ENCODE measurements around the gene SPG7. TPM values are rescaled to one million over a fixed set of nuclear protein-coding genes. Genes with fewer than 3 reads are reported as not detected.

SPG7 gene
- total and polyA plus RNA-seq, 2 donors (not counting 1 experiment from before 2014, with no cell fraction given), result 35.1 to 107 TPM

DNA sequence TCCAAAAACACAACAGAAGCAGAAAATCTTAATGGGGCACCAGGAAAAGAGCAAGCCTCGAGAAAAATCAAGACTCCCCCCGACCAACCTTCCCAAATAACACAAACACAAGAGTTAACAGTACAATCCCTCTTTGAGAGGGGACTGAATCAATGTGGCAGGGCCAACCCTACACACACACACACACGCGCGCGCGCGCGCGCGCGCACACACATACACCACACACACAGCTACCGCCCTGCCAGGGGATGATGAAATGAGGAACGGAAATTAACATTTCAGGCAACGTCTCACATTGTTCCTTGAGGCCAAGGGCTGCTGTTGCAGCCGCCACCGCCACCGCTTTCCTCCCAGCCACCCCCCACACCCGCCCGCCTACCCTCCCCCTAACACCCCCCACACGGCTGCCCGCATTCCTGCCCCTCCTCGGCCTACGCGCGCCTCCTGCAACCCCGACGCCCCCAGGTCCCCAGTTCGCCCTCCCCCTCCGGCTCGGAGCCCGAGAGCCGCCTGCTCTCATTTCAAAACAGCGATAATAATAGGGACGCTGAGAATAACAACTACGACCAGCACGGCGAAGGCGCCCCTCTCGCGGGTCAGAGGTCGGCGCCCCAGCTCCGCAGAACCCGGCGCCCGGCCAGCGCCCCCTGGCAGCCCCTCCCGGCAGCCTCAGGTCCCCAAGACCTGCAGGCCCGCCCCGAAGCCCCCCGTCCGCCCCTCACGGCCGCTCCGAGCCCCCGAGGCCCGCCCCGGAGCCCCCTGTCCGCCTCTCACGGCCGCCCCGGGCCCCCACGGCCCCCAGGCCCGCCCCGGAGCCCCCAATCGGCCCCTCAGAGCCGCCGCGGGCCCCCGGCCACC, 18.9 kb upstream of the SPG7 start:
- Histone ChIP-seq H3K9ac (ENCODE audit: insufficient read depth, low read length) (peak overlapping the region; percentile 78), H3K4me1 (ENCODE audit: control insufficient read depth, extremely low read depth, insufficient read depth, low read length) (peaks cover 4% of the 10 kb centered on the region), H3K79me2 (ENCODE audit: control insufficient read depth, insufficient read depth, low read length) (peaks cover 61% of the 10 kb centered on the region), H3K4me3 (replicated peaks in 1 of 4; ENCODE audit: control extremely low read depth in 1 of 4, insufficient read depth in 1 of 4, low read depth in 3 of 4, low read length in 4 of 4) (peak overlapping the region; percentile 69 to 78 (median 74)), H3K4me2 (ENCODE audit: extremely low read depth, insufficient read depth, low read length) (peak overlapping the region; percentile 95), H4K20me1 (ENCODE audit: control insufficient read depth, extremely low read depth, insufficient read depth, low read length) (peaks cover 8% of the 10 kb centered on the region), H3K9me3 (ENCODE audit: control insufficient read depth, insufficient read depth, low read depth, low read length) (no peaks in the 10 kb centered on the region), H3K27ac (ENCODE audit: insufficient read depth, low read length) (peak overlapping the region; percentile 78), H3K36me3 (ENCODE audit: control insufficient read depth, insufficient read depth, low read length) (peaks cover 2% of the 10 kb centered on the region), H2AFZ (ENCODE audit: low read length) (no peak overlapping the region), H3K27me3 (ENCODE audit: control insufficient read depth, insufficient read depth, low read length) (no peaks in the 10 kb centered on the region)
- DNase-seq (ENCODE audit: low read depth in 2 of 2), result peak; percentile 94 to 97
- TF ChIP-seq, protein P1, sequence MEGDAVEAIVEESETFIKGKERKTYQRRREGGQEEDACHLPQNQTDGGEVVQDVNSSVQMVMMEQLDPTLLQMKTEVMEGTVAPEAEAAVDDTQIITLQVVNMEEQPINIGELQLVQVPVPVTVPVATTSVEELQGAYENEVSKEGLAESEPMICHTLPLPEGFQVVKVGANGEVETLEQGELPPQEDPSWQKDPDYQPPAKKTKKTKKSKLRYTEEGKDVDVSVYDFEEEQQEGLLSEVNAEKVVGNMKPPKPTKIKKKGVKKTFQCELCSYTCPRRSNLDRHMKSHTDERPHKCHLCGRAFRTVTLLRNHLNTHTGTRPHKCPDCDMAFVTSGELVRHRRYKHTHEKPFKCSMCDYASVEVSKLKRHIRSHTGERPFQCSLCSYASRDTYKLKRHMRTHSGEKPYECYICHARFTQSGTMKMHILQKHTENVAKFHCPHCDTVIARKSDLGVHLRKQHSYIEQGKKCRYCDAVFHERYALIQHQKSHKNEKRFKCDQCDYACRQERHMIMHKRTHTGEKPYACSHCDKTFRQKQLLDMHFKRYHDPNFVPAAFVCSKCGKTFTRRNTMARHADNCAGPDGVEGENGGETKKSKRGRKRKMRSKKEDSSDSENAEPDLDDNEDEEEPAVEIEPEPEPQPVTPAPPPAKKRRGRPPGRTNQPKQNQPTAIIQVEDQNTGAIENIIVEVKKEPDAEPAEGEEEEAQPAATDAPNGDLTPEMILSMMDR (conservative IDR thresholded peaks at IDR 0.05 in 1 of 2, IDR thresholded peaks at IDR 0.05 in 1 of 2; ENCODE audit: low read depth in 1 of 2, low read length in 2 of 2), result peak in 1 of 2 donors; percentile 21
- TF ChIP-seq EZH2 (IDR thresholded peaks at IDR 0.05; ENCODE audit: low read length, missing control alignments), result no peak

DNA sequence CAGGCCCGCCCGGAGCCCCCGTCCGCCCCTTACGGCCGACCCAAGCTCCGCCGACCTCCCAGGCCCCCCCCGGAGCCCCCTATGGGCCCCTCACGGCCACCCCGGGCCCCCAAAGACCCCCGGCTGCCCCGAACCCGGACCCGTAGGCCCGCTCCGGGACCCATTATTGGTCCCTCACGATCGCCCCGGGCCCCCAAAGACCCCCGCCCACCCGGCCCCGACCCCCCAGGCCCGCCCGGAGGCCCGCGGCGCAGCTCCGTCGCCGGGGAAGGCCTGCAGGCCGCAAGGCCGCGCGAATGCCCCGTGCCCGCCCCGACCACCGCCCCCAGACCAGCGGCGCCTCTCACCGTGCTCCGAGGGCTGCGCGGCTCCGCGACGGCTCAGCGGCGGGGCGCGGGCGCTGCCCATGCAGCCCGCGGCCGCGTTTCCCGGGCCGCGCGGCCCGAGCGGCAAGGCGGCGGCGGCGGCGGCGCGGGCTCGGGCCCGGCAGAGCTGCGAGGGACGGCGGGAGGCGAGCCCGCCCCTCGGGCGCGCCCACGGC, 18.2 kb upstream of the SPG7 start:
- DNase-seq (ENCODE audit: low read depth in 2 of 2), result no peak
- H4K20me1 ChIP-seq (ENCODE audit: control insufficient read depth, extremely low read depth, insufficient read depth, low read length), result peaks cover 6% of the 10 kb centered on the region
- no peak overlapping the region for H3K27ac ChIP-seq (ENCODE audit: insufficient read depth, low read length)

More for the DNA sequence above, 18.2 kb upstream of the SPG7 start:
- peak overlapping the region in 2 of 4 experiments; percentile 47 to 69 for H3K4me3 ChIP-seq (replicated peaks in 1 of 4; ENCODE audit: control extremely low read depth in 1 of 4, insufficient read depth in 1 of 4, low read depth in 3 of 4, low read length in 4 of 4)
- no peak overlapping the region for H2AFZ ChIP-seq (ENCODE audit: low read length)
- peaks cover 2% of the 10 kb centered on the region for H3K36me3 ChIP-seq (ENCODE audit: control insufficient read depth, insufficient read depth, low read length)
- peaks cover 6% of the 10 kb centered on the region for H3K4me1 ChIP-seq (ENCODE audit: control insufficient read depth, extremely low read depth, insufficient read depth, low read length)
- peak overlapping the region; percentile 78 for H3K9ac ChIP-seq (ENCODE audit: insufficient read depth, low read length)
- no peak for TF ChIP-seq EZH2 (IDR thresholded peaks at IDR 0.05; ENCODE audit: low read length, missing control alignments)
- TF ChIP-seq, protein P1 (conservative IDR thresholded peaks at IDR 0.05 in 1 of 2, IDR thresholded peaks at IDR 0.05 in 1 of 2; ENCODE audit: low read depth in 1 of 2, low read length in 2 of 2), result no peak
- no peak overlapping the region for H3K4me2 ChIP-seq (ENCODE audit: extremely low read depth, insufficient read depth, low read length)
- peaks cover 54% of the 10 kb centered on the region for H3K79me2 ChIP-seq (ENCODE audit: control insufficient read depth, insufficient read depth, low read length)
- no peaks in the 10 kb centered on the region for H3K27me3 ChIP-seq (ENCODE audit: control insufficient read depth, insufficient read depth, low read length)
- no peaks in the 10 kb centered on the region for H3K9me3 ChIP-seq (ENCODE audit: control insufficient read depth, insufficient read depth, low read depth, low read length)
